ENCODE data around the gene SEMA4C. TPM values are rescaled to one million over a fixed set of nuclear protein-coding genes. Genes with fewer than 3 reads are reported as not detected.

The SEMA4C gene
- total RNA-seq, 1 donor from 2014 or later: 18.6 TPM

DNA sequence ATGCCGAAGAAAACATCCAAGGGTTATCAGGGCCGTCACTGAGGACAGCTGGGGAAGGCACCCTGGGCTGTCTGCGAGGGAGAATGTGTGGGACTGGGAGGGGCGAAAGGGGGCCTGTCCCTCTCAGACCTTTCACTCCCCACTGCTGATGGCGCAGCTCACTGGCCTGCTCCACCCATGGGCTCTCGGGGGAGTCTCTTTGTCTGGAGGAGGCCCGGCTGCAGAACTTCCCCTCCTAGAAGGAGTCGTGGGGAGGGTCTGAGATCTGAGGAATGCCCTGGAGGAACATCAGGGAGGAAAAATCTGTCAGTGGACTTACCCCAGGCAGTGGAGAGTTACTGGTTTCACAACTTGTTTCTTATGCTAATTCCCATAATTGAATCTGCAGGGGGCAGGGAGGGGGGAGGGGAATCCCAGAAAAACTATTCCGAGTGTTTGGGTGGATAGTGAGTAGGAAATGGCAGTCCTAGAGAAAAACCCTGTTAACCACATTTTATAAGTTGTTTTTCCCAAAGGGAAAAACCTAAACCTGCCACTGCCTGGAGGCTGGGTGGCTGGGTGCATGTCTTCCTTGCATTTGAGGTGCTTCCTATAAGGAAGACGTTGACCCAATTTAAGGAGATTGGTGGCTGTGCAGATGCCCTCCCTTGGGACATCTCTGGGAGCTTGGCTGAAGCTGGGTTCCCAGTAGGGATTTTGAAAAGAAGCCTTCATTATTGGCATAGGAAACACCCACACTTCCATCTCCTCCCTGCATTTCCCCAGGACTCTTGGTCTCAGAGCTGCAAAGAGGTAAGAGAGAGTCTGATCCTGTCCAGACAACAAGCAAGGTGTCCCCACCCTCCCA, 11.7 kb upstream of the SEMA4C start:
- ATAC-seq: no peak
- DNase-seq (ENCODE audit: low spot score): no peak

DNA sequence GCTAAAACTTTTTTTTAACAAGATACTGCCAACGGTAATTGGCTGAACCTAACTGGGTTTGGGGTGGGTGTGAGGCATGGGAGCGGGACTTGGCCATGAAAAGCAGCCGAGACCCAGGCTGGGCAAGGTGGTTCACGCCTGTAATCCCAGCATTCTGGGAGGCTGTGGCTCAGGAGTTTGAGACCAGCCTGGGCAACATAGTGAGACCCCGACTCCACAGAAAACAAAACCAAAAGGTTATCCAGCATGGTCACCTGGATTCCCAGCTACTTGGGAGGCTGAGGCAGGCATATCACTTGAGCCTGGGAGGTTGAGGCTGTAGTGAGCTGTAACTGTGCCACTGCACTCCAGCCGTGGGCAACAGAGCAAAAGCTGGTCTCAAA, 11.0 kb upstream of the SEMA4C start:
- DNase-seq (ENCODE audit: low spot score) (no peak), ATAC-seq (no peak)

DNA sequence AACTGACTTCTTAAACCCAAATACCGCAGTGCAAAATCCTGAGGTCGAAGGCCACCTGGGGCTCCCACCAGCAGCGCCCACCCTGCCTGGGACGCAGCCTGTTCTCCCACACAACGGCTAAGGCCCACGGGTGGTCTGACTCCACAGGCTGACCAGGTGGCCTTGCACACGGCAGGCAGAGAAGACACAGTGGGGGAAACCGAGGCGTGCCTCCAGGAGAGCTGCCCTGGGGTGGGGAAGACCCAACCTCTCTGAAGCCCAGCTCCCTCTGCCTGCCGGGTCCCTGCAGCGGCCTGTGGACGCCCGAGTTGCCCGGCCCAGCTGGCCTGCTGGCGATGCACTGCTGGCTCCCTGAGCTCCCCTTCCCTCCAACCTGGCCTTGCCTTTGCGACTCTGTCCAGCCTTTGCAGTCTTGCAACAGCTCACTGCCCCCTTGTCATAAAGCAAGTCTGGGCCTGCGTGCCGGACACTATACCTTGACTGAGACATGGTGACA, 9.7 kb upstream of the SEMA4C start:
- no peak for DNase-seq (ENCODE audit: low spot score)
- no peak for ATAC-seq

DNA sequence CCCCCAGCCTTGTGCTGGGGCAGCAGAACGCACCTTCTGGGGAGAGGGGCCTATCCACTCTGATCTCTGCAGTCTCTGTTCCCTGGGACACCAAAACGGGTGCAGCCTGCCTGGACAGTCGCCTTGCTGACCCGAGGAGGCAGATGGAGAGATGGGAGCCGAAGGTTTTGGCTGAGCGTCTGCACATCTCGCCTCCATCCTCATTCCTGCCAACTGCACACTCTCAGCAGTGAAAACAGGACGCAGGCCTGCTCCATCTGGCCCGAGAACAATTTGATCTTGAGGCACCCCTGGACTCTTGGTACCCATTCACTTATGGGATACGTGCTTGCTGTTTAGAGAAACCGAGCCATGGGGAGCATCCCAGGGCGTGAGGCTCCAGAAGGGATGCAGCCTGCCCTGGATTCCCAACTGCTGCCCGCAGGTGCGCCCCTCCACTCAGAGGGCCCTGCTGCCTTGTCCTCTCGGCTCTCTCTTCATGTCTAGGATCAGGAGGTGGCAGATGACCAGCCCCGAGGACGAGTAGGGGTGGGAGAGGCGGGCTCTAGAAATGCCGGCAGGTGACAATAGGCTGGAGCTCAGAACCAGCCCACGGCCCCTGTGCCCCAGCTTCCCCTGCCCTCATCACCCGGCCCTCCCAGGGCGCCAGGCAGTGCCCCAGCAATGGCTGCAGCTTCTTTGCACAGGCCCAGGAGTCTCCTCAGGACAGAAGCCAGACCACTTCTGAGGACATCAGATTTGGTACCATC, 9.1 kb upstream of the SEMA4C start:
- ATAC-seq (no peak), DNase-seq (ENCODE audit: low spot score) (no peak)

DNA sequence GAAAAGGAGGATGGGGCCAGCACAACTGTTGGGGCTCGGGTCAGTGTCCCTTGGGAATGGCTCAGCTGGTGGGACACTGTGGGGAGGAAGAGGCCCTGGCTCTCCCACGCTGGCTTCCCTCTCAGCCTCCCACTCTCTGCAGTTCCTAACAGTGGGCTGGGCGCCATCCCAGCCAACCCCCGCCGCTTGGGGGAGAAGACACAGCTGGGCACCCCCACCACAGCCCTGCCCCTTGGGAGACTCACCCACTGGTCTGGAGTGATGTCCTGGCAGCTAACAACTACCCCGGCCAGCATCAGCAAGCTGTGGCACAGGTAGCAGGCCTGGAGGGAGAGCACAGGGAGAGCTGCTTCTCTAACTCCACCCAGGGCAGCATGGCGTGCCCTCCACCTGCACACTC, 8.3 kb upstream of the SEMA4C start:
- no peak for DNase-seq (ENCODE audit: low spot score)
- ATAC-seq: no peak

DNA sequence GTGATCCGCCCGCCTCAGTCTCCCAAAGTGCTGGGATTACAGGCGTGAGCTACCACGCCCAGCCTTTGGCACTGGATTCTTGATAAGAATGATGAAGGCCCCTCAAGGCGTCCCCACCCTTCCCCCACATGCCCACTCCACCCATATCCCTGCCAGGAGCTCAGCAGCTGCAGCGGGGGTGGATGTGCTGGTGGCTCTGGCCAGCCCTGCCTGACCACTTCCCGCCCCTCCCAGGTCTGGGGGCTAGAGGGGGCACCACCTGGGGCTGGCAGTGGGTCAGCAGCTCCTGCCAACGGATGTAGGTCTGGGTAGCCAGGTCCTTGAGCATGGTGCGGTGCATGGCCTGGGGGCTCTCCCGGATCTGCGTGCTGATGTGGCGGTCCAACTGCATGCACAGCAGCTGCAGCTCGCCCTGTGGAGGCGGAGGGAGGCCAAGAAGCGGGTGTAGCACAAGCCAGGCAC, 7.8 kb upstream of the SEMA4C start:
- no peak for DNase-seq (ENCODE audit: low spot score)
- no peak for ATAC-seq

DNA sequence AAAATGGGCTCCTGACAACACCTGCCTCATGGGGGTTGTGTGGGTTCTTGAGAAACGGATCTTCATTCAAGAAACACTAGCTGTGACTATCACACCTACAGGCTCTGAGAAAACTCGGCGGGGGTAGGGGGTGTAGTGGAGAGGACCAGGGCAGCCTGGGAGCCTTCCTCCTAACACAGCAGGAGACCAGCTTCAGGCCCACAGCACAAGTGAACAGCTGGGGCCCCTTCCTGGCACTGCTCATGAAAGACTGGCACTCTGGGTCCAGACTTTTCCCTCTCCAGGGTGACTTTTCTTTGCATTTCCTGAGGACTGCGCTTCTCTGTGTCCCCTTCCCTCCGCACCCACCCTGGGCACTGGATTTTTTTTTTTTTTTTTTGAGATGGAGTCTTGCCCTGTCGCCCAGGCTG, 7.2 kb upstream of the SEMA4C start:
- DNase-seq (ENCODE audit: low spot score): no peak
- no peak for ATAC-seq

DNA sequence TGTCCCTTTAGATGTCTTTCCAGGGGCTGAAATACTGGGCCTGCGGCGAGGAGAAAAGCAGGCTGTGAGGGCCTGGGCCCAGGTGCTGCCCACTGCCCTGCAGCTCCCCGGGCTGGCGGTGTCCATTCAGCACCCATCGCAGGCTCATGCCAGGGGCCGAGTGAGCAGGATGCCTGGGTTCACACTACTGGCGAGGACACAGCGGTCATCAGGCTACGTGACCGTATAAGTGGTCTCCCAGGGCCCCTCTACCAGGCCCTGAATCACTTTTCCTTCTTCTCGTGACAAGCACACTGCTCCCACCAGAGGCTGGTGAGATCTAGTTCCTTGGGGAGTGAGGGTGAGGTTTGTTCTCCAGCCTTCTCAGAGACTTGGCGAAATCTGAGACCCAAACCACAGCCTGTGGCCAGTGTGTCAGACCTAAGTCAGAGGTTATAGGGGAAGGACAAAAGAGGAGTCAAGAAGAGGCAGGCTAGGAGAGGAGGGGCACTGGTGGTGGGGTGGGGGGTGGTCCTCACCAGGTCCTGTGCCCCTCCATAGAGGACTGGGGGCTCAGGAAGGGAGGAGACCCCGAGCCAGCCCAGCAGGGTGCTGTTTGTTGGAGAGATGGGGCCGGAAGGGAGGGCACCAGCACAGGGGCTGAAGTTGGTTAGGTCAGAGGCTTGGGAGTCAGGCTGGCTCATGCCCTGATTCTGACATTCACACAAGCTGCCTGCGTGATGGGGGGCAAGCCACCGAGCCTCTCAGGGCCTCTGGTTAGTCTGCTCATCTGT, 6.6 kb upstream of the SEMA4C start:
- no peak for DNase-seq (ENCODE audit: low spot score)

DNA sequence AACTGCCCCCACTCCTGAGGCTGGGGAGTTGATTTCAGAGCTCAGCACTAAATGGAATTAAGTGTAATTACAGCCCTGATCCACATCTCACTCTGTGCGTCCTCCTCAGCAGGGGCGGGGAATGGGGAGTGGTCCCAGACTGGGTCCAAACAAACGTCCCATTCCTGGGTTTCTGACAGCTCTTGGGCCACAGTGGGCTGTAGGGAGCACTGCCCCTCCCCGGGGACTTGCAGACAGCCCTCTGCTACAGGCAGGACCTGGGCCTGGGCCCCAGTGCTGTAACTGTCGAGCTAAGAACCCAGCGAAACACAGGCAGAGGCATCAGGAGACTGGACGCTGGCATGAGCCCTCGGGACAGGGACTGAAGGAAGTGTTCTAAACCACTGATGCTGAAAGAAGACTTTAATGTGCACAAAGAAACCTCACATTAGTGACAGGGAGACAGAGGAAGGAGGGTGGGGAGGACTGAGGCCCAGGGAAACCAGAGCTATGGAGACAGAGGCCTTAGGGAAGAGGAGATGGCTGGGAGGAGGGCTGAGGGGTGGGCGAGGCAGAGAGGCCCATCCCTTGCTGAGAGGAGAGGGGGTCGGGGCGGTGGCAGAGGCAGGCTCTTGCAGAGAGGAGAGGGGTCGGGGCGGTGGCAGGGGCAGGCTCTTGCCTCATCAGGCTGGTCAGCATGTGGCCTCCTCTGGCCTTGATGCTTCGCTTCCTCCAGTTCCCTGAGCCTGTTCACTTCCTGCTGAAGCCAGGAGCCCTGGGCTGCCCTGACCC, 5.8 kb upstream of the SEMA4C start:
- ATAC-seq (peak; percentile 18), DNase-seq (ENCODE audit: low spot score) (no peak)

More for the DNA sequence above, 6.6 kb upstream of the SEMA4C start:
- no peak for ATAC-seq

DNA sequence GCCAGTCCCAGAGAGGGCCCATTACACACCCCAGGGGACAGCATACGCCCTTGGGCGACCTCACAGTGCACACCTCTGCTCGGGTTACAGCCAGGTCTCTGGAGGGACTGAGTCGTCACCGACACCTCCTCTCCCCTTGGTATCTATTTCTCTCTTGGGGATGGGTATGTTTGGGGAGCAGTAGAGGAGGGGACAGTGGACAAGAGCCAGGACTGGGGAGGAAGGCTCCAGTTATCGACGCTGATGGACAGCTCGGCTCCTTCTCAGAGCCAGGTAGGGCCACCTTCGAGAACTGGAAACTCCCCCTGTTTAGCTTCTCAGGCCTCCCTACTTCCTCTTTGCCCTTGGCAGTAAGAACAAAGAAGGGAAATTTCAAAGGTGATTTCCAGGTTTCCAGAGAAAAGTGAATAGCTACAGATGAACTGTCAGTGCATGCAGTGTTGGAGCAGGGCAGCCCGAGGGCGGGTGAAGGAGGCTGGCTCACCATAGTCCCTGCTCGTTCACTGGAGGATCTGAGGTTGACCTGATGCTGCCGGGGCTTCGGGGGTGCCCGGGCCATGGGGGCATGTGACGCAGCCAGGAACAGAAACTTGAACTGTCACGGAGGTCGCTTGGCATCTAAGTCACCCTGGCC, 4.4 kb upstream of the SEMA4C start:
- ATAC-seq (no peak), DNase-seq (ENCODE audit: low spot score) (no peak)

DNA sequence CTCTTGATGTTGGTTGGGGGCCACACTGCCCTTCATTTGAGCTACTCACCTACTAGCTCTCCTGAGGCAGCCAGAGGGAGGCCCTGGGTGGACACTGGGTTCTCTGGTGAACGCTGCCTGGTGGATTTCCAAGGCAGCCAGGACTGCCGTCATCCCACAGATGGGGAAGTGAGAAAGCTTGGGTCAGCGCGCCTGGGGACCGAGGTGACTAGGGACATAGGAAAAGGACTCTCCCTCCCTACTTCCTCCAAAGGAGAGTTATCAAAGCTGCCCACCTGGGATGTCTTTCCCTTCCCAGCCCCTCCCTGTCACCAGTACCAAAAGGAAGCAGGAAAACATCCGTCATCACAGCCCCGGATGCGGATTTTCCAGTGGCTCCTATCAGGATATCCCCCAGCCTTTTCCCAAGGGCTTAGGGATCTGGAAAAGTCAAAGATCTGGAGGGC, 3.8 kb upstream of the SEMA4C start:
- DNase-seq (ENCODE audit: low spot score) (no peak), ATAC-seq (no peak)

DNA sequence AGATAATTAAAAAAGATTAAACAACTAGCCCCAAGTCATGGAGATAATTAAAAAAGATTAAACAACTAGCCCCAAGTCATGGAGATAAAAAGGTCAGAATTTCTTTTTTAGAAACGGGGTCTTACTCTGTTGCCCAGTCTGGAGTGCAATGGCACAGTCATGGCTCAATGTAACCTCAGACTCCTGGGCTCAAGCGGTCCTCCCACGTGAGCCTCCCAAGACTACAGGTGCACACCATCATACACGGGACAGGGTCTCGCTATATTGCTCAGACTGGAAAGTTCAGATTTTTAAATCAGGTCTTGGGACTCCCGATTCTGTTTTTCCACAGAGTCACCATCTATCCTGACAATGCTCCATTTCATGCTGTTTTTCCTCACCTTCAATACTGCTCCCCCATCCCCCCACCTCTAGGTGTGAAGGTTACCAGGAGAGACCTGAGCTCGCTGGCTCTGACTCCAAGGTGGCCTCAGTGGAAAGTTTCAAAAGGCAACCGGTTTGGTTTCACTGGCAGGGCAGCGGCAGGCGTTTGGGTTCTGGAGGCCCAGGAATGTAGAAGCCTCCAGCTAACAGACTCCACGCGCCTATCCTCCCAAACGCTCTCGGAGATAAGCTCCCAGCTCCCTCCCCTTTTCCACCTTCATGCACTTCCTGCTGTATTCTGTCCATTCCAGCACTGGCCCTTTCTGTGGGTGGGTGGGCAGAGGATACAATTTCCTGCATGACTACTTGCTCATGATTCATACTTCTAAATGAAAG, 2.9 kb upstream of the SEMA4C start:
- DNase-seq (ENCODE audit: low spot score) (no peak), ATAC-seq (no peak)

DNA sequence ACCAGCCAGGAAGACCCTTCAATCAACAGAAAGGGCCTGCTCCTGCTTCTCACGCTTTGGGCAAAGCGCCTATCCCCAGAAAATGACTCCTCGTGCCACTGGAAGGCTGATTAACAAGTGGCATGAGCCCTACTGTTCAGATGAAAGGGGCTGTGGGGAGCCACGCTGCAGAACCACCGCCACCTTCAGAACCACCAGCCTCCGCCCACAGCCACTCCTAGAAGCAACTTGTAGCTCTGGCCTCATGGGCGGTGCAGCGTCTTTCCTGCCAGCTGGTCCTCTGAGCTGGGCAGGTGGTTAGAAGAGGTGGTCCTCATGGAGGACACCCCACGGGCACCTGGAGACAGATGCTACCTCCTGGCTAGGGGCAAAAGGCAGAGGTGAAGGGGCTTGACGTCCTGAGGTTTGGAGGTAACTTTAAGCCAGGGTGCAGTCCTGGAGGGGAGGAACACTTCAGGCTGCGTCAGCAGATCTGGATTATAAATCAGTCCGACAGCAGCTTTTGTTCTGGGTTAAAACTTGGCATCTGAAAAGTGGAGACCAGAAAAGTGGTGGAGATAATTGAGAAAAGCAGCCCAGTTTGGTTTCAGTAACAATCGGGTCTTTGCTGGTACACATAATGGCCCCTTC, 861 bp upstream of the SEMA4C start:
- no peak for ATAC-seq
- DNase-seq (ENCODE audit: low spot score): peak; percentile 50

DNA sequence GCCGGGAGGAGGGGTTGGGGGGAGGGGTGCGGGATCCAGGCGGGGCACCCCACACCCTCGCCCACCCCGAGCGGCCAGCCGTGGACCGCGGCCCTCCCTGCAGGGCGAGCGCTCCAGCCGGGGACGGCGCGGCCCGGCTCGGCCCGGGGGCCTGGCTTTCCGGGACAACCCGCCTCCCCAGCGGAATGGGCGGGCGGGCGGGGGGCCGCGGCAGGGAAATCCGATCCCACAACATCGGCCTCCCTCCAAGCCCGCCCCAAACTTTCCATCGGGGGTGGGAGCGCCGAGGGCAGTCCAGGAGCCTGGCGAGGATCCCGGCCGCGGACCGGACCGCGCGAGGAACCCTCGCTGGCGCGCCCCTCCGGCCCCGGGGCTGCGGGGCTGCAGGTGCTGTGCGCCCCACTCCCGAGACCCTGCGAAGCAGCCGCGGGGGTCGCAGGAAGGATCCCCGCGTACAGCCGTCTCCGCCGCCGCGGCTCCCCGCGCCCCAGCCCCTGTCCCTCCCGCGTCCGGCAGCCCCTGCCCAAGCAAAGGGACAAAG, 529 bp downstream of the SEMA4C start:
- DNase-seq (ENCODE audit: low spot score) (peak; percentile 83), ATAC-seq (peak; percentile 47)

DNA sequence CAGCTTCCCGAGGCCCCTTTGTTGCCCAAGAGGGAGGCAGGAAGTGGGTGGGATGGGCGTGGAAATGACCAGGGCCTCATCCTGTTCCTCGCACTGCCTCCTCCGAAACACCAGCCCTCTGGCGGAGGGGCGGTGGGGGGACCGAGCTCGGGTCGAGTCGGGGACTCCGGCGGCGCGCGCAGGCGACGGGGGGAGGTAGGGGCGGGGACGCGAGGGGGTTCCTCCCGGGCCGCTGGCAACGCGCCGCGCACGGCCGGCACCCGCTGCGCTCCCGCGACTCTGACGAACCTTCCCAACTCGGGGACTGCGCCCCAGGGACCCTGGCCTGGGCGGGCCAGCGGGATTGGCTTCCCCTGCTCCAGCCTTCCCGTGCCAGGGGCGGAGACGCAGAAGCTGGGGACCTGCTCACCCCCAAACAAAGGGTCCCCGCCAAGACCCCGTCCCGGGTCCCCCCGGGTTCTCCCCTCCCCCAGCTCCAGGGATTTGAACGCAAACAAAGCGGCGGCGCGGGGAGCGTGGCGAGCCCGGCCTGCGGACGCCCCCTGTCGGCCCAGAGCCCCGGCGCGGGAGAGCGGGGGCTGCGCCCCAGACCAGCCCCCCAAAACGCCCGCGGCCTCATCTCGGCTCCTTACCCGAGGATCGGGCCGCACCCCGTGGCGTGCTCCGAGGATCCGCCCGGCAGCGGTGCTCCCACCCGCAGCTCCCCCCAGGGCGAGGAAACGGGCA, 1.2 kb downstream of the SEMA4C start:
- ATAC-seq: peak; percentile 72
- peak; percentile 88 for DNase-seq (ENCODE audit: low spot score)

DNA sequence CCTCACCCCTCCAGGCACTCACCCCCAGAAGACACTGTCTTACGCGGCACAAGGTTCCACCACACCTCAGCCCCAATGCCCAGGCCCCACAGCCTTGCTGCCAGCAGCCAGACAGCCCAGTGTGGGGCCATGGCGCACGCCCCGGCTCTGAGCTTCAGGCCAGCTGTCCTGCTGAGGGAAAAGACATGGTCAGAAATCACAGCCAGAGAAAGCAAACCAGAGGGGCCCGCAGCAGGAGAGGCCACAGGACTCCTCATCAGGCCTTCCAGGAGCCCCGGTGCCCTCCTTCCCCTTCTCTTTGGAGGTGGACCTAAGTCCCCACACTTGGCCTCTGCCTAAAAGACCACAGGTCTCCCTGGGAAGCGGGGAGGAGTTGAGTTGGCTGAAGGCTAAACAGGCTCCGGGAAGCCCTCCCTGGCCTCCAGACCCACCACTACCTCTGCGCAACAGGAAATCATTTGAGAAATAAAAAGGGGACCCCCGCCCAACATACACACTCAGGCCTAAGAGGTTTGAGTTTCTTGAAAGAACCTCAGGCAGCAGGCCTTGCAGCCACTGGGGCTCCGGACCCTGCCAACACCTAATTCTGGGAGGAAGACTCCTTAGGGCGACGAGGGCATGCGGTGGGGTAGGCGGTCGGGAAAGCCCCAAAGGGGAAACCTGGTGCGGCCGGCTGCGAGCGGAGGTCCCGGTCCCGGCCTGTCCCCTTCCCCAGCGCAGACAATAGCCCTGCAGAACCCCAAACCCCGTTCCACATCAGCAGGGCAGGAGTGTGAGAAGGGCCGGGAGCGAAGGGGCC, 1.9 kb downstream of the SEMA4C start:
- DNase-seq (ENCODE audit: low spot score): peak; percentile 47
- ATAC-seq: no peak

Measured in left lobe of liver (tissue), 2 donors.